ENCODE measurements around the gene ASTL.

ASTL gene

GRCh38 chr2:96110621-96111256 lies 27.6 kb downstream of the ASTL start:
- peaks cover 5% of the 10 kb centered on the region for H3K27me3 Mint-ChIP-seq
- no peaks in the 10 kb centered on the region for H3K36me3 Mint-ChIP-seq (ENCODE audit: low read depth)
- H3K4me1 Mint-ChIP-seq (ENCODE audit: low read depth), result peaks cover 5% of the 10 kb centered on the region
- peaks cover 2% of the 10 kb centered on the region for H3K9me3 Mint-ChIP-seq
- H3K4me3 Mint-ChIP-seq, result no peak overlapping the region
- H3K27ac Mint-ChIP-seq, result no peak overlapping the region
- no peak for DNase-seq

- Mint-ChIP-seq H3K9me3 (peaks cover 9% of the 10 kb centered on the region), H3K36me3 (ENCODE audit: low read depth) (no peaks in the 10 kb centered on the region), H3K4me1 (ENCODE audit: low read depth) (no peaks in the 10 kb centered on the region), H3K27me3 (no peaks in the 10 kb centered on the region), H3K27ac (no peak overlapping the region), H3K4me3 (no peak overlapping the region)
- no peak for DNase-seq
These were observed 28.3 kb downstream of the ASTL start for GRCh38 chr2:96109931-96110511.

- Mint-ChIP-seq H3K4me3 (no peak overlapping the region), H3K4me1 (ENCODE audit: low read depth) (no peaks in the 10 kb centered on the region), H3K9me3 (peaks cover 14% of the 10 kb centered on the region), H3K27ac (no peak overlapping the region), H3K36me3 (ENCODE audit: low read depth) (no peaks in the 10 kb centered on the region), H3K27me3 (no peaks in the 10 kb centered on the region)
- no peak for DNase-seq
These were observed 29.0 kb downstream of the ASTL start for GRCh38 chr2:96109361-96109680.

GRCh38 chr2:96108541-96109360 lies 29.6 kb downstream of the ASTL start:
- H3K36me3 Mint-ChIP-seq (ENCODE audit: low read depth), result no peaks in the 10 kb centered on the region
- no peaks in the 10 kb centered on the region for H3K4me1 Mint-ChIP-seq (ENCODE audit: low read depth)
- H3K27ac Mint-ChIP-seq, result no peak overlapping the region
- no peaks in the 10 kb centered on the region for H3K27me3 Mint-ChIP-seq
- H3K4me3 Mint-ChIP-seq, result no peak overlapping the region
- no peak for DNase-seq
- H3K9me3 Mint-ChIP-seq, result peaks cover 14% of the 10 kb centered on the region

- Mint-ChIP-seq H3K27me3 (no peaks in the 10 kb centered on the region), H3K36me3 (ENCODE audit: low read depth) (no peaks in the 10 kb centered on the region), H3K4me1 (ENCODE audit: low read depth) (no peaks in the 10 kb centered on the region), H3K9me3 (peaks cover 14% of the 10 kb centered on the region), H3K27ac (no peak overlapping the region), H3K4me3 (no peak overlapping the region)
- no peak for DNase-seq
These were observed 30.2 kb downstream of the ASTL start for GRCh38 chr2:96108151-96108540.

- no peak for DNase-seq
- no peaks in the 10 kb centered on the region for H3K4me1 Mint-ChIP-seq (ENCODE audit: low read depth)
- no peak overlapping the region for H3K27ac Mint-ChIP-seq
- no peaks in the 10 kb centered on the region for H3K36me3 Mint-ChIP-seq (ENCODE audit: low read depth)
- H3K9me3 Mint-ChIP-seq, result peaks cover 14% of the 10 kb centered on the region
- no peaks in the 10 kb centered on the region for H3K27me3 Mint-ChIP-seq
- no peak overlapping the region for H3K4me3 Mint-ChIP-seq
These were observed 30.6 kb downstream of the ASTL start for GRCh38 chr2:96107708-96108065.

GRCh38 chr2:96106991-96107707 lies 31.2 kb downstream of the ASTL start:
- Mint-ChIP-seq H3K4me3 (no peak overlapping the region), H3K36me3 (ENCODE audit: low read depth) (no peaks in the 10 kb centered on the region), H3K27ac (no peak overlapping the region), H3K9me3 (peaks cover 14% of the 10 kb centered on the region), H3K4me1 (ENCODE audit: low read depth) (no peaks in the 10 kb centered on the region), H3K27me3 (no peaks in the 10 kb centered on the region)
- no peak for DNase-seq

- no peaks in the 10 kb centered on the region for H3K27me3 Mint-ChIP-seq
- no peaks in the 10 kb centered on the region for H3K4me1 Mint-ChIP-seq (ENCODE audit: low read depth)
These were observed 32.1 kb downstream of the ASTL start for GRCh38 chr2:96105994-96106715.

DNA sequence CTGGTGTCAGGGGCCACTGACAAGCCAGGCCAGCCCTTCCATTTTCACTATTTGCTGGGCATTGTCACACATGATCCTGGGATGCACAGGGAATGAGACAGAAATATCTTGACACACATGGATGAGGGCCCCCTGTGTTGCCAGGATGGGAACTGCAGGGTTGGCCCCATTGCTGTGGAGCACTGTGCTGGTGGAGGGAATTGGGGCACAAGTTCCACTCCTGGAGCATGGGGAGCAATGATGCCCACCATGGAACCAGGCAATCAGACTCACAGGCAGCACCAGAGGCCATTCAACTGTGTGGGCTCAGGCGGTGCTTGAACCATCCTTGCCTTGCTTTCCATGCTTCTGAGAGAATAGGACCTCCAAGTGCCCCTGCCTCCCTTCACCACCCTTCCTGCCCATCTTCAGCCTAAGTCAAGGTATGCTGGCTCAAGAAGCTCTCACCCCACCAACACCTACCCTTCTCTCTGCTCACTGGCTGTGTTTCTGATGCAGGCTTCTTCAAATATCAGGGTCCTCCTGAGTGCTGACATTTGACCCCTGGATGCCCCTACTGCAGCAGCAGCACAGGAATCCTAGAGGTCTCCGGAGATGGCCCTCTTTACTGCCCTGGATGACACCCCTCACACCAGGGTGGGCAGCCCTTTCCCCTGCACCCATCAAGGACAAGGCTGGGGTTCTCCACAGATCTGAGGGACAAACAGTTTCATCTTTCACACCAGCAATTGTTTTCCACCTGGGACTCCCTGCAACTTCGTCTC lies 33.0 kb downstream of the ASTL start:
- H3K27ac Mint-ChIP-seq, result no peak overlapping the region
- no peaks in the 10 kb centered on the region for H3K4me1 Mint-ChIP-seq (ENCODE audit: low read depth)
- H3K9me3 Mint-ChIP-seq, result peaks cover 14% of the 10 kb centered on the region
- H3K36me3 Mint-ChIP-seq (ENCODE audit: low read depth), result no peaks in the 10 kb centered on the region
- H3K4me3 Mint-ChIP-seq, result no peak overlapping the region
- H3K27me3 Mint-ChIP-seq, result no peaks in the 10 kb centered on the region
- no peak for DNase-seq

More at GRCh38 chr2:96105994-96106715, 32.1 kb downstream of the ASTL start:
- peaks cover 14% of the 10 kb centered on the region for H3K9me3 Mint-ChIP-seq
- no peak overlapping the region for H3K4me3 Mint-ChIP-seq
- no peaks in the 10 kb centered on the region for H3K36me3 Mint-ChIP-seq (ENCODE audit: low read depth)
- H3K27ac Mint-ChIP-seq, result no peak overlapping the region
- DNase-seq, result no peak

DNA sequence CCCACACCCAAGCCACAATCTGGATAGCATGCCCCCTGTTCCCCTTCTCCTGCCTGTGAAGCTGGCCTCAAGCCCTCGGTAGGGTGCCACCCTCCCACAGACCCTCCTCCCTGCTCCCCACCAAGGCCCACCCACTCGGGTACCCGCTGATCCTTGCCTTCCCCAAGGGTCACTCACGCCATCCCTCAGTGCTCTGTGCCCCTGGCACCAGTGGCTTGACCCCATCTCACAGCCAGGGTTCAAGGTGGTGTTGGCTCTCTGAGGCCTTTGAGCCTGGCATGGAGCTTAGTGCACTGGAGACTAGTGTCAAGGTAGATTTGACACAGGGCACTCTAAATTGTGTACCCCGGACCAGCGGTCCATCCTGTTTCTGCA lies 33.8 kb downstream of the ASTL start:
- Mint-ChIP-seq H3K4me1 (ENCODE audit: low read depth) (no peaks in the 10 kb centered on the region), H3K27ac (no peak overlapping the region), H3K36me3 (ENCODE audit: low read depth) (no peaks in the 10 kb centered on the region), H3K4me3 (no peak overlapping the region), H3K27me3 (no peaks in the 10 kb centered on the region), H3K9me3 (peaks cover 14% of the 10 kb centered on the region)
- no peak for DNase-seq

GRCh38 chr2:96103761-96104486 lies 34.4 kb downstream of the ASTL start:
- Mint-ChIP-seq H3K27ac (peak overlapping the region; percentile 4), H3K27me3 (no peaks in the 10 kb centered on the region), H3K4me3 (no peak overlapping the region), H3K9me3 (peaks cover 14% of the 10 kb centered on the region), H3K4me1 (ENCODE audit: low read depth) (no peaks in the 10 kb centered on the region), H3K36me3 (ENCODE audit: low read depth) (no peaks in the 10 kb centered on the region)
- DNase-seq, result no peak

GRCh38 chr2:96103187-96103601 lies 35.1 kb downstream of the ASTL start:
- Mint-ChIP-seq H3K27ac (peak overlapping the region; percentile 4), H3K27me3 (no peaks in the 10 kb centered on the region), H3K36me3 (ENCODE audit: low read depth) (no peaks in the 10 kb centered on the region), H3K4me1 (ENCODE audit: low read depth) (no peaks in the 10 kb centered on the region), H3K4me3 (no peak overlapping the region), H3K9me3 (peaks cover 14% of the 10 kb centered on the region)
- DNase-seq, result no peak

GRCh38 chr2:96102596-96103186 lies 35.6 kb downstream of the ASTL start:
- H3K4me1 Mint-ChIP-seq (ENCODE audit: low read depth), result no peaks in the 10 kb centered on the region
- no peak overlapping the region for H3K27ac Mint-ChIP-seq
- no peak for DNase-seq
- peaks cover 14% of the 10 kb centered on the region for H3K9me3 Mint-ChIP-seq
- no peaks in the 10 kb centered on the region for H3K27me3 Mint-ChIP-seq
- H3K36me3 Mint-ChIP-seq (ENCODE audit: low read depth), result no peaks in the 10 kb centered on the region
- H3K4me3 Mint-ChIP-seq, result no peak overlapping the region
